ENCODE measurements around the gene ZC3H18.

DNA sequence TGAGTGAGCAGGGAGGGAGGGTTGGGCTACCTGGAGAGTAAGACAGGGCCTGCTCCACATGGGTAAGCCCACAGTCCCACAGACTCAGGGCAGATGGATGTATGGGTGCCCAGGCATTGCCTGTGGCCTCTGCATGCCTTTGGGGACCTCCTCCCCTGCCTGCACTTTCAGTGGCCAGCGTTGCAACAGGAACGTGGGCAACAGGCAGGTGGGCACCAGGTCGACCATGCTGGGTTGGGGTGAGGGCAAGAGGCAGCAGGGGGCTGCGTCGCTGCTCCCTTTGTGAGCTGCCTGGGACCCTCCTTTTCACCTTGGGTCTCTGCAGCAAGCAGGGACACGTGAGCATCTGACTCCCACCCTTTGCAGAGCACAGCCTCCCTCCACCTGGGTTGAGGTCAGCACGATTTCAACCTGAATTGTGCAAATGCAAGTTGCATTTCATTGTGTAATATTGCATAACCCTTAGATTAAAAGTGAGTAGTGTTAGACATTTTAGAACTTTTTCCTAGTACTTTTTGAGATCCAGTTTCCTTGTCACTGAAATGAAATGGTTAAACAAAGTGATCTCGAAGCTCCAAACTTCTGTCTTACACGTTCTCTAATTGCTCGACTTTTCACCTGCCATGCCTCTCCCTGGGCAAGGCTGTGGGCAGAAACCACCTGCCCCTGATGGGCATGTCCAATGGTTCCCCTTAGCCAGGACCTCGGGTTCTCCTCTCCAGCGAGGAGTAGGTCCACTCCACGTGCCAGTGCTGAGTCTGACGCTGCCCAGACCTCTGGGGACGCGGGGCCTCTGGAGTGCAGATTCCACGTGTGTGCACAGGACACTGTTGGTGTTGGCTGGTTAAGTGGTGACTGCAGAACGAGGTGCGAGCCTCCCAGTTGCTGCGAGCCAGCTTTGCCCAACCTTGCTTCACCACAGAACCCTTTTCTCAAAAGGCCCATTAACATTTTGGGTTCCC lies 35.3 kb downstream of the ZC3H18 start:
- TF ChIP-seq, protein P1, sequence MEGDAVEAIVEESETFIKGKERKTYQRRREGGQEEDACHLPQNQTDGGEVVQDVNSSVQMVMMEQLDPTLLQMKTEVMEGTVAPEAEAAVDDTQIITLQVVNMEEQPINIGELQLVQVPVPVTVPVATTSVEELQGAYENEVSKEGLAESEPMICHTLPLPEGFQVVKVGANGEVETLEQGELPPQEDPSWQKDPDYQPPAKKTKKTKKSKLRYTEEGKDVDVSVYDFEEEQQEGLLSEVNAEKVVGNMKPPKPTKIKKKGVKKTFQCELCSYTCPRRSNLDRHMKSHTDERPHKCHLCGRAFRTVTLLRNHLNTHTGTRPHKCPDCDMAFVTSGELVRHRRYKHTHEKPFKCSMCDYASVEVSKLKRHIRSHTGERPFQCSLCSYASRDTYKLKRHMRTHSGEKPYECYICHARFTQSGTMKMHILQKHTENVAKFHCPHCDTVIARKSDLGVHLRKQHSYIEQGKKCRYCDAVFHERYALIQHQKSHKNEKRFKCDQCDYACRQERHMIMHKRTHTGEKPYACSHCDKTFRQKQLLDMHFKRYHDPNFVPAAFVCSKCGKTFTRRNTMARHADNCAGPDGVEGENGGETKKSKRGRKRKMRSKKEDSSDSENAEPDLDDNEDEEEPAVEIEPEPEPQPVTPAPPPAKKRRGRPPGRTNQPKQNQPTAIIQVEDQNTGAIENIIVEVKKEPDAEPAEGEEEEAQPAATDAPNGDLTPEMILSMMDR (conservative IDR thresholded peaks at IDR 0.05; ENCODE audit: low read depth, low read length) = no peak
- TF ChIP-seq EZH2 (IDR thresholded peaks at IDR 0.05; ENCODE audit: low read length, unreplicated experiment) = no peak
